Stimulated activated CD8-positive, alpha-beta memory T cell treated with anti-CD3 and anti-CD28 coated beads, Interleukin-2, amount 100 ng/mL, for 1 hour (primary cell): Measurements from ENCODE around the gene MCAT.
A peak's percentile ranks its signal among the peaks of the same experiment; 100 is the strongest.
"Not testable (repeated sequence)": the region's sequence is repeated elsewhere in the genome, so short reads cannot be mapped to it uniquely, and the experiment has no call there.

ENCODE experiments used
- DNase-seq, 2 donors: peaks; one replicate each; pipeline ENCODE4 v3.0.0-alpha.2; 2020; ENCODE audit warnings: low read depth in 2 of 2

Gene MCAT

DNA sequence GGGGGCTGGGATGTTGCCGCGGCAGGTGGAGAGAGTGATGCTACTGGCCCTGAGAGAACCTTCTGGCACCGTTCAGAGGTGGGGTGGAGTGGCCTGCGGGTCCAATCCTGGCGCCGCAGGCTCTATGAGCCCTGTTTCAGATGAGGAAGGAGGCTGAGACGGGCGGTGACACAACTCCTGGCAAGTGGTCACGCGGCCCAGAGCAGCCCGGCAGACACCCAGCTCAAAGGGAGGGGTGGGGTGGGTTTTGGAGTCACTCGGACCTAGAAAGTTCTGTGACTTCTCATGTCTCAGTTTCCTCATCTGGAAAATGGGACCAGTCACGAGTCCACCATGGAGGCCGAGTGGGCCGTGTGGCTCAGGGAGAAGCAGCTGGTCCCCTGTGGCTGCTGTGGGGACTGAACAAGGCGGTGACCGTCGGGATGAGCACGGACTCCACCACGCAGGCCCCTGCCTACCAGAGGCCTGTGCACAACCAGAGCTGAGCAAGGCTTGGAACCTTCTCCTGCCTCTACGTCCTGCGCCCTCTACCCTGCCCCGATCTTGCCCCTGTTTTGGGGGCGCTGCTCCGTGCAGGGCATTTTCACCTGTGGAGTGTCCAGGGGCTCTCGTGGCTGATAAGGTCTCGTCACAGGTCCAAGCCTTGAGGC, 11.8 kb upstream of the MCAT start:
- no peak for DNase-seq

DNA sequence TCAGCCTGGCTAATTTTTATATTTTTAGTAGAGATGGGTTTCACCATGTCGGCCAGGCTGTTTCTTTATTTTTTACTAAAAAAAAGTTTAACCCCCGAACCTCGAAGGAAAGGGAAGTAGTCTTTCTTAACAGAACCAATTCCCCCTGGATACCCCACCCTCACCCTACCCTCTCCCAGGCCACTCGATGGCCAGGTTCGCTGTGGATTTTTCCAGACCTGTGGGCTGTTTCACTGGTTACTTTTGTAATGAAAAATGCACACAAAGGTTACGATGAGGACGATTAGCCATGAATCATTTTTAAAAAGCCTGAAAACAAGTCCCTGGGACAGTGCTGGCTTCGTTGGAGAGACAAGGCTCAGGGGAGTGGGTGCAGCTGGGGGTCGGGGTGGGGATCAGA, 10.7 kb upstream of the MCAT start:
- DNase-seq: no peak

DNA sequence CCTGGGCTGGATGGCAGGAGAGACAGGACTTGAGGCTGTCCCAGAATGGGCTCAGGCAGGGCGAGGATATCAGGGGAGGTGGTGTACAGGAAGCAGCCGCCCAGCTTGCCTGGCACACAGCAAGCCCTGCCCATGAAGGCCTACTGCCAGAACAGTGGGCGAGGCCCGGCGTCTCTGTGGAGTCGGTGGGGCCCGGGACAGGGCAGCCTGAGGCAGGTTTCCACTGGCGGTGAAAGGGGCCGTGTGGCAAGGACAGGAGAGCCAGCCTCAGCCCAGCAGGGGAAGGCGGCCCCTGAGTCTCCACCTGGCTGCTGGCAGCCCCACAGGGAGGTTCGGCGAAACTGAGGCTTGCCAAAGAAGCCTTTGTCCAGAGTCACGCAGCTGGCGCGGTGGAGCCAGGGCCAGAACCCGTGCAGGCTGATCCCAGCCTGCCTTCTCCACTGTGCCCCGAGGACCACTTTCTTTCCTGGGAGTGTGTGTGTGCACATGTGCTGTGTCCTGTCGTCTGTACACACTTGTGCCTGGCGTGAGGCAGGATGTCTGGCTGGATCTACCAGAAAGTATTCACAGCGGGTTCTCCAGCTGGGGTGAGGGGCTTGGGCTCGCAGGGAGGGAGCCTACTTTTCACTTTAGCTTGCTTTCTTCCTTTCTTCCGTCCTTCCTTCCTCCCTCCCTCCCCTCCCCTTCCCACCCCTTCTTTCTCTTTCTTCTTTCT, 9.3 kb upstream of the MCAT start:
- peak; percentile 16 to 35 for DNase-seq

GRCh38 chr22:43152003-43152356, 8.8 kb upstream of the MCAT start:
- no peak for DNase-seq

- DNase-seq: peak; percentile 31 to 46
Measured at GRCh38 chr22:43151251-43152002, 8.2 kb upstream of the MCAT start, which contains the start of gene TSPO. Gene TSPO, plus strand, starts transcription at chr22:43151559. Its CDS starts 7,680 bp downstream, at chr22:43159239.

GRCh38 chr22:43150731-43151206, 7.6 kb upstream of the MCAT start:
- no peak for DNase-seq

DNA sequence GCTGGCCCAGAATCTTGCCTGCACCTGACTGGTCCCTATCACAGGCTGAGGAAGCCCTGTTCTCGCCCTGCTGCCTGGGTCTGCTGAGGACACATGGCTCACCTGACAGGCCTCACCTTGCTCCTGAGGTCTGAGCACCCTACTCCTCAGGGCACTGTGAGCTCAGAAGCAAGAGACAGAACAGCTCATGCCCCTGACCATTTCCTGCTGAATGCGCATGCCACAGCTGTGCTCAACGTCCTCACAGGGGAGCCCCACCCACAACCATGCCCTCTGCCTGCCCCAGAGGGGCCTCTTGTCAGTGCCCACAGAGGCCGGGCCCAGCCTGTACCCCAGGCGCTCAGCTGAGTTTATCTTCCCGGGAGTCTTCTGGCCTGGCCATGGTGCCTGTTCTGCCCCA, 5.4 kb upstream of the MCAT start:
- DNase-seq: no peak

- no peak for DNase-seq
Measured at GRCh38 chr22:43147821-43148220, 4.6 kb upstream of the MCAT start.

GRCh38 chr22:43146332-43146731, 3.1 kb upstream of the MCAT start:
- not testable (repeated sequence) for DNase-seq

- DNase-seq: not testable (repeated sequence)
Measured at GRCh38 chr22:43145371-43145770, 2.2 kb upstream of the MCAT start.

- DNase-seq: no peak
Measured at GRCh38 chr22:43144949-43145348, 1.8 kb upstream of the MCAT start.

GRCh38 chr22:43136801-43137200, 6.4 kb downstream of the MCAT start:
- no peak for DNase-seq

GRCh38 chr22:43136255-43136654, 6.9 kb downstream of the MCAT start:
- peak in 1 of 2 donors; percentile 32 for DNase-seq

- no peak for DNase-seq
Measured at GRCh38 chr22:43135565-43135964, 7.6 kb downstream of the MCAT start.

DNA sequence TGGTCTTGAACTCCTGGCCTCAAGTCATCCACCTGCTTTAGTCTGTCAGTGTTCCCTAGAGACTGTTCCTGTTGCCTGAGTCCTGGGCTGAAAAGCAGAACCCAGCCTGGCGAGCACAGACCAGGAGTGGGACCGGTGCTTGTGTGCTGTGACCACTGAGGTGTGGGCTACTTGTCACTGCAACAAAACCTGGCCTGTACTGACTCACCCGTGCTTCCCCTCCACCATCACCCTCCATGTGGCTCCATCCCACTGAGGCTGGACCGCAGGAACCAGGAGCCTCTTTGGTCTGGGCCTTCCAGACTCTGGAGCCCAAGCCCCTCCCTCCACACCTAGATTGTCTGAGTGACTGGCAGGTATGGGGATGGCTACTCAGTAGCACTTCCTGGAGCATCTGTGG, 8.6 kb downstream of the MCAT start:
- DNase-seq: no peak

- no peak for DNase-seq
Measured at GRCh38 chr22:43133401-43133800, 9.8 kb downstream of the MCAT start.

DNA sequence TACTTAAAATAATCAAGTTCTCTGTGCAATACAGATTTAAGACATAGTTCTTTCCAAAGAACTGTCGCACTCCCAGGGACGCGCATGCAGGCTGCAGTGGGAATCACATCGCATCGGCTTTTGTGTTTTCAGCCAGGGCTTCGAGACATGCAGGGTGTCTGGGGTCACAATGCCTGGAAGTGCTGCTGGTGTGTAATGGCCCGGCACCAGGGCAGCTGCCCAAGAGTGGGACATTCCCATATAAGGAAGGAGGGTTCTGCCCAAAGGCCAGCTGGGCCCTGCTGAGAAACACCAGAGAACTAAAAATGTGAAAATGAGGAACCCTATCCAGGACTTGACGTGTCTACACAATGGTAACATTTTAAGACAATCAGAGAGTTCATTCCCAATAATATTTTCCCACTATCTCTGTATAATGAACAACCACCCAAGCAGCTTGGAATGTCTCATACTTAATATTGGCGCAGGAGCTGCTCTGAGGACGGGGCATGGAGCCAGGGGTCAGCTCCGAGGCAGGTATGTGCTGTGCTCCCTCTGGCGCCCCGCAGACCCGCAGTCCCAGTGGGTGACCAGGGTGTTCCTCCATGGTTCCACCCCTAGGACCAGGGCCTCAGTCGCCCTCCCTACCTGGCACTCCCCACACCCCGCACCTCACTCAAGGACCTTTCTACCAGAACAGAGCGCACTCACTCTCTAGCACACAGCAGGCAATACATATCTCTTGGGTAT, 11.3 kb downstream of the MCAT start:
- no peak for DNase-seq

DNA sequence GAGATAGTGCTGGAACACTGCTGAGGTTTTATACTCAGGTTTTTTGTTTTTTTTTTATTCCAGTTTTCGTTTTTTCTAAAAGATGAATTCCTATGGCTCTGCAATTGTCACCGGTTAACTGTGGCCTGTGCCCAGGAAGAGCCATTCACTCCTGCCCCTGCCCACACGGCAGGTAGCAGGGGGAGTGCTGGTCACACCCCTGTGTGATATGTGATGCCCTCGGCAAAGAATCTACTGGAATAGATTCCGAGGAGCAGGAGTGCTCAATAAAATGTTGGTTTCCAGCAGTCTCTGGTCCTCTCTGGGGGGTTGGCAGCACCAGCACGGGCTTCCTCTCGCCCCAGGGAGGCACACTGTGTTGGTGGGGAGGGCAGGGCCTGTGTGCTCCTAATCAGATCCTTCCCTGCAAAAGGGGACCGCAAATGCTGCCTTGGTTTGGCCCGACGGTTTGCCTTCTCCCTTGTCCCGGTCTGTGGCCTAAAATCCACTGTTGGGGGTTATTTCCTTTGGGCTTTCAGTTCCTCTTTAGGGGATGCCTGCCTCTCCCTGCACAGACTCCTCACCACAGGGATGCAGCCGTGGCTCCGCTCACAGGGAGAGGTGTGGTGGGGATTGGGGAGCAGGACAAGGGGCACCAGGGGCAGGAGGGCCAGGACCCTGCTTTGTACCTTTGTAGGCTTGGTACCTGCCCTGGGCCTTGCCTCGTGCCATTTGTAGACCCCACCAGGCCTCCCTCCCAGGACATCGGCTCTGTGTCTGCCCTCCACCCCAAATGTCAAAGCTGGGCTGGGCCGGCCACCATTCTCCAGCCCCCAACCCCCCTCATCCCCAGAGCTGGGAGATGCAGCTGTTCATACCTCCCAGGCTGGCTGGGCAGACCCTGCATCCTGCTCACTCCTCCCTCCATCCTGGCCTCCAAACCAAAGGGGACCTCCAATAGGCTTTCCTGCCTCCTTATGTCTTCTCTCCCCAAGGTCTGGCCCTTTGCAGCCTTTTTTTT, 13.5 kb downstream of the MCAT start:
- no peak for DNase-seq

DNA sequence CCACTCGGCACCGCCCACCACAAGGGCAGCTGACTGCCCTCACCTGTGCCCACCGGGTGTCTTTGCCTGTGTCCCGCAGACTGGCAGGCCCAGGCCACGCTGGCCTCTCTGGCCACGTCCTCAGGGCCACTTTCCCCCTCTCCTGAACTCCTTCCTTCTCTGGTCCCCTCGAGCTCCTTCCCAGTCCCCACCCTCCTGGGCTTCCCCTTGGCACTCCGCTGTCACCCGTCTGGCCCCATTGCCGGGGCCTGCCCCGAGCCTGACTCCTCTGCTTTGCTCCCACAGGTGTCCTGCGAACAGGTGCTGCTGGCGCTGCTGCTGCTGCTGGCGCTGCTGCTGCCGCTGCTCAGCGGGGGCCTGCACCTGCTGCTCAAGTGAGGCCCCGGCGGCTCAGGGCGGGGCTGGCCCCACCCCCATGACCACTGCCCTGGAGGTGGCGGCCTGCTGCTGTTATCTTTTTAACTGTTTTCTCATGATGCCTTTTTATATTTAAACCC, 14.2 kb downstream of the MCAT start:
- DNase-seq: no peak

- DNase-seq: no peak
Measured at GRCh38 chr22:43128116-43128515, 15.1 kb downstream of the MCAT start.
